Liver (tissue), 3 donors: ENCODE measurements around the gene ERGIC1.

Experiments
- NR2F2 ChIP-seq: IDR thresholded peaks from 2 replicates; pipeline ENCODE4 v1.6.1; 2016; ENCODE audit warnings: antibody characterized with exemption
- TF ChIP-seq, protein P1 (sequence below): fragments of 150-350 bp; IDR thresholded peaks from 2 replicates; pipeline ENCODE4 v1.5.1; 2017; ENCODE audit warnings: improper control_type of control experiment, low read depth, low read length; ENCODE audit not compliant: missing input control
- donor health status: healthy.
- donor health status: healthy.

DNA sequence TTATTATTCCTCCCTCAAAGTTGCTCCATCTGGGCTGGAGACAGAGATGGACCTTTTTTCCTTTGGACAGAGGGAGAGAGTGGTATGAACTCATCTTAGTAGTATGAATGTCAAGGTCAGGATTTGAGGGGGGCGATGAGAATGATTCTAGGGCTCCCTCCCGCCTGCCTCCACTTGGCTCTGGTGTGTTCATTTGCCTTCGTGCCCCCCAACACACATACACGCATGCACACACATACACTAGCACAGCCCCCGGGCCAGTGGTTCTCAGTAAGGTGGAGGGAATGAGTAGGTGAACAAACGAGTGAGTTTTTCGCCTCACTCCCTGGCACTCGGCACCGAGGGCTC lies 44.5 kb downstream of the ERGIC1 start:
- TF ChIP-seq, protein P1, sequence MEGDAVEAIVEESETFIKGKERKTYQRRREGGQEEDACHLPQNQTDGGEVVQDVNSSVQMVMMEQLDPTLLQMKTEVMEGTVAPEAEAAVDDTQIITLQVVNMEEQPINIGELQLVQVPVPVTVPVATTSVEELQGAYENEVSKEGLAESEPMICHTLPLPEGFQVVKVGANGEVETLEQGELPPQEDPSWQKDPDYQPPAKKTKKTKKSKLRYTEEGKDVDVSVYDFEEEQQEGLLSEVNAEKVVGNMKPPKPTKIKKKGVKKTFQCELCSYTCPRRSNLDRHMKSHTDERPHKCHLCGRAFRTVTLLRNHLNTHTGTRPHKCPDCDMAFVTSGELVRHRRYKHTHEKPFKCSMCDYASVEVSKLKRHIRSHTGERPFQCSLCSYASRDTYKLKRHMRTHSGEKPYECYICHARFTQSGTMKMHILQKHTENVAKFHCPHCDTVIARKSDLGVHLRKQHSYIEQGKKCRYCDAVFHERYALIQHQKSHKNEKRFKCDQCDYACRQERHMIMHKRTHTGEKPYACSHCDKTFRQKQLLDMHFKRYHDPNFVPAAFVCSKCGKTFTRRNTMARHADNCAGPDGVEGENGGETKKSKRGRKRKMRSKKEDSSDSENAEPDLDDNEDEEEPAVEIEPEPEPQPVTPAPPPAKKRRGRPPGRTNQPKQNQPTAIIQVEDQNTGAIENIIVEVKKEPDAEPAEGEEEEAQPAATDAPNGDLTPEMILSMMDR: no peak
- no peak for TF ChIP-seq NR2F2
